Stimulated activated memory B cell treated with anti-CD40 and anti-IgM and Interleukin-4, amounts not matched to agents 10 μg/mL and 1 μg/mL and 100 μg/mL, for 72 hours (primary cell): ENCODE measurements around the gene PPP2R5D.

Source experiments
- ATAC-seq: fragments of 150-1000 bp; cut with Tn5 transposase; 2 replicates; pipeline ENCODE4 v1.10.0; 2021
- H3K27ac Mint-ChIP-seq: one replicate; pipeline ENCODE4 v1.8.0; 2022; ENCODE audit warnings: mild to moderate bottlenecking, mixed read lengths
- H3K27me3 Mint-ChIP-seq: one replicate; pipeline ENCODE4 v1.8.0; 2022; ENCODE audit warnings: mixed read lengths
- H3K36me3 Mint-ChIP-seq: one replicate; pipeline ENCODE4 v1.8.0; 2022; ENCODE audit warnings: mixed read lengths
- H3K4me1 Mint-ChIP-seq: one replicate; pipeline ENCODE4 v1.8.0; 2022; ENCODE audit warnings: mixed read lengths
- H3K4me3 Mint-ChIP-seq: one replicate; pipeline ENCODE4 v1.8.0; 2022; ENCODE audit warnings: mild to moderate bottlenecking, moderate library complexity, mixed read lengths
- H3K9me3 Mint-ChIP-seq: one replicate; pipeline ENCODE4 v1.8.0; 2022; ENCODE audit warnings: mixed read lengths

Gene PPP2R5D

DNA sequence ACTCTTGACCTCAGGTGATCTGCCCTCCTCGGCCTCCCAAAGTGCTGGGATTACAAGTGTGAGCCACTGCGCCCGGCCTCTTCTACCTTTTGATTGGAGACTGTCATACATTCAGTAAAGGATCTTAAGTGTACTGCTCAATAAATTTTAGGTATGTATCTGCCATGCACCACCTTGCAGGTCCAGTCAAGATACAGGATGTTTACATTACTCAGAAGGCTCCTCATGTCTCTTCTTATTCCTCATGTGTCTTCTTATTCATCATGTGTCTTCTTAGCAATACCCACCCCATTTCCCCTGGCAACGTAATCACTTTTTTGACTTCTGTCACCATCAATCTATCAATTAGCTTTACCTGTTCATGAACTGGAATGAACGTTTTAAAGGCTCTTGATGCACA, 21.5 kb downstream of the PPP2R5D start:
- Mint-ChIP-seq H3K27ac (no peak overlapping the region), H3K9me3 (no peaks in the 10 kb centered on the region), H3K4me1 (peaks cover 8% of the 10 kb centered on the region), H3K36me3 (peaks cover 31% of the 10 kb centered on the region), H3K4me3 (no peak overlapping the region), H3K27me3 (no peaks in the 10 kb centered on the region)
- ATAC-seq: no peak

GRCh38 chr6:43006251-43006650, 21.9 kb downstream of the PPP2R5D start:
- peaks cover 28% of the 10 kb centered on the region for H3K36me3 Mint-ChIP-seq
- H3K4me3 Mint-ChIP-seq: no peak overlapping the region
- H3K27me3 Mint-ChIP-seq: no peaks in the 10 kb centered on the region
- no peak for ATAC-seq
- peaks cover 8% of the 10 kb centered on the region for H3K4me1 Mint-ChIP-seq
- no peak overlapping the region for H3K27ac Mint-ChIP-seq
- H3K9me3 Mint-ChIP-seq: no peaks in the 10 kb centered on the region

DNA sequence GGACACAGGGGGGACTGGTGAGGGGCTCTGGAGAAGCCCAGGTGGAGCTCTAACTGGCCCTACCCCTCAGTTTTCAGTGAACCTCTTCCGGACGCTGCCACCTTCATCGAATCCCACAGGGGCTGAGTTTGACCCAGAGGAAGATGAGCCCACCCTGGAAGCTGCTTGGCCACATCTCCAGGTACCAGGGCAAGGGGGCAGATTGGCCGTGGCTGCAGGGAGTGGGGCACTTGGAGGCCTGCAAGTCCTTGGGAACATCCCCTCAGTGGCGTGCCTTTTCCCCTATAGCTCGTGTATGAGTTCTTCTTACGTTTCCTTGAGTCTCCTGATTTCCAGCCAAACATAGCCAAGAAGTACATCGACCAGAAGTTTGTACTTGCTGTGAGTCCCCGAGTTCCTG, 22.8 kb downstream of the PPP2R5D start:
- ATAC-seq: no peak
- no peak overlapping the region for H3K4me3 Mint-ChIP-seq
- peaks cover 16% of the 10 kb centered on the region for H3K4me1 Mint-ChIP-seq
- no peaks in the 10 kb centered on the region for H3K27me3 Mint-ChIP-seq
- no peaks in the 10 kb centered on the region for H3K9me3 Mint-ChIP-seq
- H3K27ac Mint-ChIP-seq: no peak overlapping the region
- H3K36me3 Mint-ChIP-seq: peaks cover 34% of the 10 kb centered on the region

DNA sequence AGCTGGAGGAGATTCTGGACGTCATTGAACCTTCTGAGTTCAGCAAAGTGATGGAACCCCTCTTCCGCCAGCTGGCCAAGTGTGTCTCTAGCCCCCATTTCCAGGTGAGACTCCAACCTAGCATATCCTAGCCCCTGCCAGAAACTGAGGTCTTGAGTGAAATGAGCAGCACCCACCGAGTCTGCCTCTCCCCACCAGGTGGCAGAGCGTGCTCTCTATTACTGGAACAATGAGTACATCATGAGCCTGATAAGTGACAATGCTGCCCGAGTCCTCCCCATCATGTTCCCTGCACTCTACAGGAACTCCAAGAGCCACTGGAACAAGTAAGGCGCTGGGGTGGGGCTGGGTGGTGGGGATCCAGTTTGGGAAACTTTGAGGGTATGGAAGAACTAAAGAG, 24.8 kb downstream of the PPP2R5D start:
- H3K36me3 Mint-ChIP-seq: peaks cover 34% of the 10 kb centered on the region
- no peaks in the 10 kb centered on the region for H3K9me3 Mint-ChIP-seq
- no peak overlapping the region for H3K27ac Mint-ChIP-seq
- H3K27me3 Mint-ChIP-seq: no peaks in the 10 kb centered on the region
- ATAC-seq: no peak
- peaks cover 36% of the 10 kb centered on the region for H3K4me1 Mint-ChIP-seq
- no peak overlapping the region for H3K4me3 Mint-ChIP-seq

- no peaks in the 10 kb centered on the region for H3K9me3 Mint-ChIP-seq
- no peak overlapping the region for H3K4me3 Mint-ChIP-seq
- H3K27ac Mint-ChIP-seq: peak overlapping the region; percentile 83
- no peaks in the 10 kb centered on the region for H3K27me3 Mint-ChIP-seq
- peaks cover 50% of the 10 kb centered on the region for H3K4me1 Mint-ChIP-seq
- ATAC-seq: no peak
- H3K36me3 Mint-ChIP-seq: peaks cover 28% of the 10 kb centered on the region
Measured at GRCh38 chr6:43011207-43011606, 26.8 kb downstream of the PPP2R5D start.

GRCh38 chr6:43012364-43012763, 28.0 kb downstream of the PPP2R5D start:
- Mint-ChIP-seq H3K9me3 (no peaks in the 10 kb centered on the region), H3K27me3 (no peaks in the 10 kb centered on the region), H3K27ac (peak overlapping the region; percentile 83), H3K4me3 (peak overlapping the region; percentile 92), H3K4me1 (peaks cover 61% of the 10 kb centered on the region), H3K36me3 (peaks cover 19% of the 10 kb centered on the region)
- ATAC-seq: no peak

DNA sequence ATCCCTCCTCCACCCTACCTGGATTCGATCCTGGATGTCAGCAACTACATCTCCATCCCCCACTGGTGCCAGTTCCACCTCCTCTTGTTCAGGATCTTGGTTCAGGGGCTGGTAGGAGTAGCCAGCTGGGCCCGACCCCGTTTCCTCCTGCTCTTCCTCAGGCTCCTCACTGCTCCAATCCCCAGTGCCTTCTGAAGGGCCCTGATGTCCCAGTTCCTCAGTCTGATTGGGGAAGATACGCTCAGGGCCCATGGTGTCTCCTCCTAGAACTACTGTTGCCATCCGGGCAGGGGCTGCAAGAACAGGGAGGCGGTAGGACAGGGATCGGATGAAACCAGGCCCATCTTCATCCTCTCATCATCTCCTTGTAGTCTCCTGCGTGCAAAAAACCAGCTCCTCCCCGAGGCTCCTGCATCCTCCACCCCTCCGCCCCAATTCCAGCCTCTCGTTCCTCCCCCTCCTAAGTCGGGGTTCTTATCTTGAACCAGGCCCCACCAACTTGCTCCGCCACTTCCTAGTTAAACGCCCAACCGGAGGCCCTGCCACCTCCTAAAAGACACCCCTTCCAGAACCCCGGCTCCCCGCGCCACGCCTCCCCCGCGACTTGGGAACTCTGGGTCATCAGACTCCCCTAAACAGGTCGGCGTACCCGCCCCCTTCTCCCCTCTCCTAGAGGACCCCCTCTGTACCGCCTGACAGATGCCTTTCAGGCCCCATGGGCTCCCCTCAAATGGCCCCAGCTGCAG, 28.9 kb downstream of the PPP2R5D start:
- ATAC-seq: no peak
- no peaks in the 10 kb centered on the region for H3K27me3 Mint-ChIP-seq
- H3K4me3 Mint-ChIP-seq: peak overlapping the region; percentile 92
- H3K9me3 Mint-ChIP-seq: no peaks in the 10 kb centered on the region
- peak overlapping the region; percentile 83 for H3K27ac Mint-ChIP-seq
- H3K4me1 Mint-ChIP-seq: peaks cover 68% of the 10 kb centered on the region
- H3K36me3 Mint-ChIP-seq: peaks cover 21% of the 10 kb centered on the region

DNA sequence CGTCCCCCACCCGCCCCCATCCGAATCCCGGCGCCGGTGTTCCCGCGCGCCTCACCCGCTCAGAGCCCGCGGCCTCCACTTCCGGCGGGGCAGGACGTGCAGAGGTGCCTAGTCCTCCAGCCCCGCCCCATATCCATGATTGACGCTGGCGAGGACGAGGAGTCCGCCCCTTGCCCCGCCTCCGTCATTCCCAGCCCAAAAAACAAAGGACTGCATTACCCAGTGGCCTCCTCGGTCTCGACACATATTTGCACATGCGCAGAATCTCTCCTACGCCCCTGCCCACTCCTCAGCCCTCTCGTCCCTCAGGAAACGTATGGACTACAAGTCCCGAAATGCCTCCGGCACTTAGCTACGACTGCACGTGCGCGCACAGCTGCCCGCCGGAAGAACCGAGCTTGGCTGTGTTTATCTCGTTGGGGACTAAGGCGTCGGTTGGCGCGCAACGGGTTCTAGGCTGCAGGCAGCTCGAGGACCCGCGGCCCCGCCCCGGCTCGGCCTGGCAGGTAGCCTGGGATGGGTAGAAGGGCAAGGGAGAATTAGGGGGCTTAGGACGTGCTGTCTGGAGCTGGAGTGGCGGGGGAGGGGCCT, 29.6 kb downstream of the PPP2R5D start, which contains the start of the genes KLHDC3 and MEA1:
KLHDC3 (plus strand) TSS at position 407 of the 591 bp plus-strand sequence. CDS start 2,944 bp downstream, outside the sequence.
MEA1 (minus strand) TSS at position 104 of the 591 bp plus-strand sequence. CDS start 133 bp downstream, outside the sequence.
- H3K4me3 Mint-ChIP-seq: peak within 1 kb of the TSS; percentile 92
- peak within 1 kb of the TSS; percentile 83 for H3K27ac Mint-ChIP-seq
- peaks cover 65% of the 10 kb centered on the region for H3K4me1 Mint-ChIP-seq
- H3K27me3 Mint-ChIP-seq: no peaks in the 10 kb centered on the region
- peak; percentile 99 for ATAC-seq
- peaks cover 28% of the 10 kb centered on the region for H3K36me3 Mint-ChIP-seq
- no peaks in the 10 kb centered on the region for H3K9me3 Mint-ChIP-seq

DNA sequence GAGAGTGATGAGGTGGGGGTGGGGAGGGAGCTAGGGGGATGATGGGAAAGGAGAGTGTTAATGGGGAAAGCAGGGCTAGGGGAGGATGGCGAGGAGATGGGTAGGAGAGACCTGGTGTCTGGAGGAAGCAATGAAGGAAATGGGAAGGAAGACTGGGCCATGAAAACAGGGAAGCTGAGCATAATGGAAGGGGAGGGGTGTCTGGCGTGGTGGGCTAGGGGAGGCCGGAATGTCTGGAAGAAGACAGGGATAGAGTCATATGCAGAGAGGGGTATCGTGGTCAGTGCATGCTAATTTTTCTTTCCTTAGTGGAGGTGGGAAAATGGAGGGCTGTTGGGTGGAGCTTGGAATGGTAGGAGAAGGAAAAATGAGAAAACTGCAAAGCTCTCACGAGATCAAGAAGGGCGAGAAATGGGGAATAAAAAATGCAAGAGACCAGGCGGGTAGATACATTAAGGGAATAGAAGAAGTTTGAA, 30.1 kb downstream of the PPP2R5D start:
- Mint-ChIP-seq H3K4me1 (peaks cover 65% of the 10 kb centered on the region), H3K27ac (peak overlapping the region; percentile 83), H3K27me3 (no peaks in the 10 kb centered on the region), H3K36me3 (peaks cover 33% of the 10 kb centered on the region), H3K9me3 (no peaks in the 10 kb centered on the region), H3K4me3 (peak overlapping the region; percentile 92)
- no peak for ATAC-seq

DNA sequence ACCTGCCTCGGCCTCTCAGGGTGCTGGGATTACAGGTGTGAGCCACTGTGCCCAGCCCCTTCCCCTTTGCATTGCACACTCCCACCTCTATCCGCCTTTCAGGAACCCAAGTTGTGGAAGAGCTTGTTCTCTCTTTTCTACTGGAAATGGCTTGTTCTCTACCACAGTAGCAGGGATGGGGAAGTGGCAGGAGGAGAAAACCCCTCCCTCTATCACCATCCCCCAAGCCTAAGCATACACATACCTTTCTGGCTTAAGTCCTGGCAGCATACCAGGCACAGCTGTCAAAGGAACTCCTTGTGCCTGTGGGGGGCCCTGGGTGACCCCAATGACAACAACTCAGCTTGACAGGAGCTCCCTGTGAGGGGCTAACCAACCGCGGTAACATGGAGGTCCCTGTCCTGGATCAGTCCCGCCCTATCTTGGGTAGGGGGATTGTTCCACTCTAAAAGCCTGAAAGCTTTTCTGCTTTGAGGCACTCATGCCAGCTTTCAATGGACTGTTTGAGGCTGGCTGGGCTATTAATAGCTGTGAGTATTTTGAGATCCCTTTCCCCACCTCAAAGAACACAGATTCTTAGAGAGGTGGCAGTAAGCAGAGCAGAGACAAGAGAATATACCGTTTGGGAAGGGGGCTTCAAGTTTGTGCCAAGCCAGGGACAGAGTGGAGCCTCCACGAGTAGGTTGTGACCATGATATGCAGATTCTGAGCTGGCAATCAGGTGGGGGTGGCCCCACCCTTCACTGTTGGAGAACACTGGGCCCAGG, 32.0 kb downstream of the PPP2R5D start:
- Mint-ChIP-seq H3K4me3 (peak overlapping the region; percentile 14), H3K27ac (peak overlapping the region; percentile 6), H3K4me1 (peaks cover 71% of the 10 kb centered on the region), H3K36me3 (peaks cover 33% of the 10 kb centered on the region), H3K27me3 (no peaks in the 10 kb centered on the region), H3K9me3 (no peaks in the 10 kb centered on the region)
- ATAC-seq: no peak

DNA sequence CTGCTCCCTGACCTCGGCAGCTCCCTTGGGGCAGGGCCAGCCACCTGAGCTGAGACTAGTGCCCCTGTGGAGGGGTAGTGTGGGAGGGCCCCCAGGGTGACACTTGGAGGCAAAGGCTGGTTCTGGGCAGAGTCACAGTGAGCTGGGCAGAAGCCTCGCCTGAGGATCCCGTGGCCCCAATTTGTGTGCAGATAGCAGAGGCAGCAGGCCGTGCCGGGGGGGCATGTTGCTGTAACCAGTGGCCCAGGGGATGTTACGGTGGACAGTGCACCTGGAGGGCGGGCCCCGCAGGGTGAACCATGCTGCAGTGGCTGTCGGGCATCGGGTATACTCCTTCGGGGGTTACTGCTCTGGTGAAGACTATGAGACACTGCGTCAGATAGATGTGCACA, 32.6 kb downstream of the PPP2R5D start:
- no peaks in the 10 kb centered on the region for H3K9me3 Mint-ChIP-seq
- H3K4me3 Mint-ChIP-seq: no peak overlapping the region
- peak overlapping the region; percentile 6 for H3K27ac Mint-ChIP-seq
- peaks cover 27% of the 10 kb centered on the region for H3K36me3 Mint-ChIP-seq
- peaks cover 66% of the 10 kb centered on the region for H3K4me1 Mint-ChIP-seq
- ATAC-seq: no peak
- no peaks in the 10 kb centered on the region for H3K27me3 Mint-ChIP-seq

- H3K4me3 Mint-ChIP-seq: no peak overlapping the region
- no peak for ATAC-seq
- H3K27ac Mint-ChIP-seq: no peak overlapping the region
- H3K4me1 Mint-ChIP-seq: peaks cover 53% of the 10 kb centered on the region
- no peaks in the 10 kb centered on the region for H3K9me3 Mint-ChIP-seq
- peaks cover 35% of the 10 kb centered on the region for H3K36me3 Mint-ChIP-seq
- H3K27me3 Mint-ChIP-seq: no peaks in the 10 kb centered on the region
Measured at GRCh38 chr6:43019152-43019551, 34.8 kb downstream of the PPP2R5D start.

DNA sequence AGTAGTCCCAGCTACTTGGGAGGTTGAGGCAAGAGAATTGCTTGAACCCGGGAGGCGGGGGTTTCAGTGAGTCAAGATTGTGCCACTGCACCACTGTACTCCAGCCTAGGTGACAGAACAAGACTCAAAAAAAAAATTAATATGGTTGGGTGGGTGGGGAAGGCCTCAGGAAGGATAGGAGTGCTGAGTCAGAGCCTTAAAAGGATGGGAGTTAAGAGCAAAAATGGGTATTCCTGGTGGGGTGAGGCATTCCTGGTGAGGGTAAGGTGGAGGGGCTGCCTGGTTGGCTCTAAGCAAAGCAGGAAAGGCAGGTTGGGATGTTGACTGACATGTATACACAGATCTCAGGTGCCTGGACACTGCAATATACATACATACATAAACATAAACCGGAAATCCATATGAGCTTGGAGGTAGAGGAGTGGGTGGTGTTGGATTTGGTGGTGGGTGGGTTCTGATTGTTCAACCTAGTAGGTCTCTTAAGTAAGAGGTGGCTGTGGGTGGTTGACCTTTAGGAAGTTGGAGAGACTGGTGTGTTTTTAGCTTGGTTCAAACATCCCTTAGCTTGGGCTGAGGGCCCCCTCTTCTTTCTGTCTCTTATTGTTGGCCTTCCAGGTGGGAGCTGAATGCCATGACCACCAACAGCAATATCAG, 35.8 kb downstream of the PPP2R5D start:
- peaks cover 50% of the 10 kb centered on the region for H3K4me1 Mint-ChIP-seq
- peaks cover 44% of the 10 kb centered on the region for H3K36me3 Mint-ChIP-seq
- H3K27me3 Mint-ChIP-seq: no peaks in the 10 kb centered on the region
- H3K4me3 Mint-ChIP-seq: peak overlapping the region; percentile 12
- H3K27ac Mint-ChIP-seq: peak overlapping the region; percentile 5
- no peaks in the 10 kb centered on the region for H3K9me3 Mint-ChIP-seq
- ATAC-seq: no peak

DNA sequence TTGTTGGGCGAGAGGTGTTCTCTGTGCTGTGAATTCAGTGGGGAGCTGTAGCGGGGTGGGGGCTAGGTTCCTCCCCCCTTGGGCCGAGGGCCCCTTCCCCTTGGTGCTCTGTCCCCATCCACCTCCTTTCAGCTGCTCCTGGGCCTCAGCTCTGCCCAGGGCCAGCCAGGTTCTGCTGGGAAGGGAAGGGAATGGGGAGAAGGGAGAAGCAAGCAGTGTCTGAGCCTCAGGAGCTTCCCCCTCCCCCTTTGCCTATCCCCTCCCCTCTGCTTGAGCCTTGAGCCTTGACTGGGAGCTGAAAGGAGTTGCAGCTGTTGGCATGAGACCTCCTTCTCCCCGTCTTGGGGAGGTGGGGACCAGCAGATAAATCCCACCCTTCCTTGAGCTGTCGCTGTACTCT, 36.5 kb downstream of the PPP2R5D start:
- peak overlapping the region; percentile 96 for H3K27ac Mint-ChIP-seq
- H3K36me3 Mint-ChIP-seq: peaks cover 47% of the 10 kb centered on the region

More for the DNA sequence above, 36.5 kb downstream of the PPP2R5D start:
- ATAC-seq: no peak
- Mint-ChIP-seq H3K4me3 (peak overlapping the region; percentile 99), H3K4me1 (peaks cover 49% of the 10 kb centered on the region), H3K9me3 (no peaks in the 10 kb centered on the region), H3K27me3 (no peaks in the 10 kb centered on the region)
